NOMO-1 treated with DMSO at 0.1 percent for 48 hours (cell line): ENCODE measurements around the gene NFATC1.

Experiments used
- DNase-seq: peaks from one replicate; lab custom pipeline; 2025; ENCODE audit not compliant: unreplicated experiment; lab: John Stamatoyannopoulos, UW

NFATC1 gene

DNA sequence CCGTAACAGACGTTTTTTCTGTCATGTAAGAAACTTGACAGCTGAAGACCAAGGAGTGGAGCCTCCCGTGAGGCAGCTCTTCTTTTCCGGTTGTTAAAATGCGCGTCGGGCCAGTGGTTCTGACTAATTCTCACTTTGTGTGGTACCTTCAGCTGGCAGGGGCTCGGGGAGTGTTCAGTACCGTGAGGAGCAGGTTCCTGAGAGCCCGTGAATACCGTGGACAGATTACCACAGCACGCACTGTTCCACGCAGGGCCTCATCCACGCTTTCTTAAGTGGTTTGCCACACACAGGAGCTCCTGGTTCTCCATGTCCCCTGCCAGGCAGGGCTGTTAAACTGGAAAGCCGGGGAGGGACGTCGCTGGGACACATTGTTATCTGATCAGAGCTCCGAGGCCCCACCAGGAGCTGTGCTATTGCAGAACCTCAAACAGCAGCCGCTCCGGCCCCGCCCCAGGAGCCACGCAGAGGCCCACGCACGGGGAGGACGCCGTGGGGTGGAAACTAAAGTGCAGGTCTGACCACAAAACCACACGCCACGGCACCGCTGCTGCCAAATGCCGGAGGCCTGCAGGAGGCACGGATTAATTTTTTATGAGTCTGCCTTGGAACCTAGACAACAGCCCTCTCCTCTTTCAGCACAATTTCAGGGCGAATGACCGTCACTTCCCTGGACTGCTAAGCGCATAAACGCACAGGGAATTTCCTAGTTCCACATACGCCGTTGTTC lies 43.3 kb downstream of the NFATC1 start:
- DNase-seq = no peak

- DNase-seq = no peak
Measured at GRCh38 chr18:79439628-79440023, 43.9 kb downstream of the NFATC1 start.

DNA sequence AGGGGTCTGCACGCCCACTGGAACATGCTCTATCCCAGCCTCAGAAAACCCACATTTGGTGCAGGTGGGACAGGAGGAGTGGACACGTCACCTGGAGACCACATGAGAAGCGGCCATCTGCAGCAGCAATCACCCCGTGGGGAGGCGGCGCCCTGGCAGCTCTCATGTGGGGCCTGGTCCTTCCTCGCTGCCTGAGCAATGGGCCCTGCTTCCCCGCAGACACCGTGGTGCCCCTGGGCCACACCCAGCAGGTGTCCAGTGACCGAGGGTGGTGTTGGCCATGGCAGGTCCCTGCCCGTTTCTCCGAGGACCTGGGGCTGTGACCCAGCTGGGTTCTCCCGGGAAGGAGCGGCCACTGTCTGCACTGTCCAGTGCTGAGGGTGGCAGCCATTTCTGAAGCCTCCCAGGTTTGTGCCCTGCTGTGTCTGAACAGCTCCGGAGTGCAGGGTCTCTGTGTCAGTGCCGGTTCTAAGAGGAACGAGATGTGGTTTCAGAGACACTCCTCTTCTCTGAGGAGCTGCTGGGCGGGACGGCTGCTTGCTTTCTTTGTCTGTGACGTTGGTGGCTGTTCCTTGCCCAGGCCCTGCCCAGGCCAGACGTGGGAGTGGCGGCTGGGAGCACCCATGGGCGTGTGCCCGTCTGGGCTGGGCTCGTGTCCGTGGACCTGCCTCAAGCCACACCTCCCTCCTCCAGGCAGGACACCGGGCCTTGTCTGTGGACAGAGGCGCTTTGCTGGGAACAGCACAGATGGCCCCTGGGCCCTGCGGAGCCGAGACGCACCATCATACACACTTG lies 44.8 kb downstream of the NFATC1 start:
- no peak for DNase-seq

DNA sequence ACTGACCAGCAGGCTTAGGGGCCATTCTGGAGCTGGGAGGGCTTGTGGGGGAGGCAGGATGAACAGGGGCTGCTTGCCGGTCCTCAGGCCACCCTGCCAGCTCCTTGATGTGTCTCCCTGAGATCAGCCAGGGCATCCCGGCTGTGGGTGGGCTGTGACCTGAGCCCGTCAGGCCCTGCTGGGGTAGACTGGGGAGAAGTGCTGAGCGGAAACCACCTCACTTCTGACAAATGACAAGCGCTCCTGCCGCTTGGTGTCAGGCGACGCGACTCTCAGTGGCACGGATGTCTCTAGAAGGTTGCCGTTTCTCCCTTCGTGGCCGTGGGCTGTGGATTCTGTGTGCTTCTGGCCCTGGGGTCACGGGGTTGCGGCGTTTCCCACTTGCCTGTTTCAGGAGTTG lies 45.7 kb downstream of the NFATC1 start:
- DNase-seq = no peak

DNA sequence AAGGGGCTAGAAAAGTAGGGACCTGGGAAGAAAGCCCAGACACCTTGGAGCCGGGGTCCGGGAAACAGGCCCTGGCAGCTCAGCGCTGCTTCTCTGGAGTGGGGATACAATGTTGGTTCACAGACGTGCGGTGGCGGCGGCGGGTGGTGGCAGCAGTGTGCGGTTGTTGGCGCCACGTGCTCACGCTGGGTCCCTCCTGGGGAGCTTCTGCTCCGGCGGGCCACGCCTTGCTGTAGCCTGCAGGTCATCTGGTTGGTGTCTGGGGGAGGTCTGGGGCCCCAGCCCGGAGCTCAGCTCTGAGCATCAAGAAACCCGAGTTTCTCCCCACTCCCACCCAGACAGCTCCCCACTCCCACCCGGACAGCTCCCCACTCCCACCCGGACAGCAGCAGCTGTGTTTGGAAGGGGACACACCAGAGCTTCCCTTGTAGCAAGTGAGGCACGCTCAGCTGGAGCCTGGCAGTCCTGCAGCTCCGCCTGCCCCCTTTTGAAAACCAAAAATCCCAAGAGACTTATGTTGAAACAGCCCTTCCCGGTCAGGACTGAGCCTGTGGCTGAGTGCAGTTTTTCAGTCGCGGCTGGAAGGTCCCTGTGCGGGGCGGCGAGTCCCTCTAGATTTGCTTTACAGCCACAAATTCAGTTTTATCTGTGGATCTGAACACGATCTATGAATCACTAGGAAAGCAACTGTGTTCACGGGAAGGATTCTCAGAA lies 46.9 kb downstream of the NFATC1 start:
- DNase-seq = no peak

DNA sequence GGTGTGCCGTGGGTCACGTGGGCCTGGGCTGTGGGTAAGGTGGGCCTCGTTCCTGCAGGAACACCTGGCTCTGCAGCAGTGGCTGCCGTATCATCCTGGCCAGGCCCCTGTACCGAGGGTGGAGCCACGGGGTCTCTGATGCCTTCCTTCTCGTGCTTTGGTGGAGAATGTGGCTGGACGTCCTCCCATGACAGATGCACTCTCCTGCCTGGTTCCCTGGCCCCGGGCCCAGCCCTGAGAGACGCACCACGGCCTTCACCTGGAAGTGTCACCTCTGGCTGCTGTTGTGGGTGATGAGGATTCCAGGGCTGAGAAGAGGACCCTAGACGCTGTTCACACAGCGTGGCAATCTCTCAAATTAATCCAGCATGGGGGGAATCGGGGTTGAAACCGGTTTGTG lies 49.5 kb downstream of the NFATC1 start:
- DNase-seq = no peak

GRCh38 chr18:79445696-79446561 lies 50.2 kb downstream of the NFATC1 start:
- DNase-seq = no peak

GRCh38 chr18:79446931-79447330 lies 51.2 kb downstream of the NFATC1 start:
- DNase-seq = no peak

DNA sequence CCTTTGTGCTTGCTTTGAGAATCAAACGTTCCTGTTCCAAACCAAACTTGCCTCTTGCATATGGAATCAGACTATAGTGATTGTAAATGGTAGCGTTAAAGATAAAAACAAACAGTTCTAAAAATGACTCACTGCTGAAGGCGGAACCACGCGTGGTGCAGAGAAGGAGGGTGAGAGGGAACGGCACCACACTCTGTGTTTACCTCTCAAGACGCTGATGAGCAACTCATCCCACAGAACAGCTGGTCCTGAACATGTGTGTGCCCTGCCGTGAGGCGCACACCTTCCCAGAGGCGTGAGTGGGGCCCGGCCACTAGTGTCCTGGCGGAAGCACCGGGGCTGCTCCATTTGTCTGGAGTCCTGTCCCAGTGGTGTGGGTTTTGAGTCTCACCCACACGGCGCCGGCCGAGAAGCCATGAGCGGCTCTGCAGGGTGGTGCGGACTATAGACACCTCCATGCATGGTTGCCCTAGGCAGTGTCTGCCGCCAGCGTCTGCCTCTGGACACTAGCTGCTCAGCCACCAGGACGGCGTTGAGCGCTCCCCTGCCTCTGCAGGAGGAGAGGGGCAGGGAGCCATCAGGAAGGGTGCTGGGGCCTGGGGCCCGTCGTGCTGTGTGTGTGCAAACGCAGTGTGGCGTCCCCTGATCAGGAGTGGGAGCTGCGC lies 52.1 kb downstream of the NFATC1 start:
- DNase-seq = no peak

DNA sequence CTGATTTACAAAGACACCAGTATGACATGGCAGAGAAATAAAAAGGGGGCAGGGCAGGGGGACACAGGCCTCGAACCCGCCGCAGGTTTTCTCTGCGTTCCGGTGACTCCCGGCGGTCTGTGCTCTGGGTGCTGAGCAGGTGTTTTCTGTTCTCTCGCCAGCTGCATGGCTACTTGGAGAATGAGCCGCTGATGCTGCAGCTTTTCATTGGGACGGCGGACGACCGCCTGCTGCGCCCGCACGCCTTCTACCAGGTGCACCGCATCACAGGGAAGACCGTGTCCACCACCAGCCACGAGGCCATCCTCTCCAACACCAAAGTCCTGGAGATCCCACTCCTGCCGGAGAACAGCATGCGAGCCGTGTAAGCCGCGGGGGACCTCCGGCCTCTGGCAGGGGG lies 52.9 kb downstream of the NFATC1 start:
- DNase-seq = no peak

DNA sequence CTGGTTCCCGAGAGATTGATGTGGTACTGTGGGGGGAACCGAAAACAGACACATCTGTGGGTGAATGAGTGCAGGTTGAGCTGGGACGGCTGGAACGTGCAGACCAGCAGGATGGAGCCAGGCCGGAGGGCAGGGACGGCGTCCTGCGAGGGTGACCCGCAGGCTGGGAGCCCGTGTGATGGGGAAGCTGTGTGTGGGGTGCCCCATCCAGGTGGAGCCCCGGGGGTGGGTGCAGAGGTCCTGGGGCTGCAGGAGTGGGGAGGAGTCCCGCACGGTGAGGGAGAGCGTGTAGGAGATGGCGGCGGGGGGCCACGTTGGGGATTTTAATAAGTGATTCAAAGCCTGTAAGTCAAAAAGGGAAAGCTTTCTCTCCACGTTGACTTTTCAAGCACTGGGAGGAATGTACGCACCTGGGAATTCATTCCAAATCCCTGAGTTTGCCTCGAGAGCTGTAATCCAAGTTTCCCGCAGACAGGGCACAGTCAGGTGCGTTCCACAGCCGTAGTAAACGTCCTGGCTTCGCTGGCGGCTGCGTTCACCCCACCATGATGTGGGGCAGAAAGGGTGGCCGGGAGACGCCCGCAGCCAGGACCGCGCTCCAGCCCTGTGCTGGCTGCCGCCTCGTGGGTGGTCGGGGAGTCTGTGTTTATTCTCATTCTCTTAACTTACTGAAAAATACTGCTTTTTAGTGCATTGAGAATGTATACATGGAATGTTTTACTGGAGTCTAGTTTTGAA lies 54.0 kb downstream of the NFATC1 start:
- DNase-seq = no peak

GRCh38 chr18:79450289-79451080 lies 54.8 kb downstream of the NFATC1 start:
- no peak for DNase-seq

DNA sequence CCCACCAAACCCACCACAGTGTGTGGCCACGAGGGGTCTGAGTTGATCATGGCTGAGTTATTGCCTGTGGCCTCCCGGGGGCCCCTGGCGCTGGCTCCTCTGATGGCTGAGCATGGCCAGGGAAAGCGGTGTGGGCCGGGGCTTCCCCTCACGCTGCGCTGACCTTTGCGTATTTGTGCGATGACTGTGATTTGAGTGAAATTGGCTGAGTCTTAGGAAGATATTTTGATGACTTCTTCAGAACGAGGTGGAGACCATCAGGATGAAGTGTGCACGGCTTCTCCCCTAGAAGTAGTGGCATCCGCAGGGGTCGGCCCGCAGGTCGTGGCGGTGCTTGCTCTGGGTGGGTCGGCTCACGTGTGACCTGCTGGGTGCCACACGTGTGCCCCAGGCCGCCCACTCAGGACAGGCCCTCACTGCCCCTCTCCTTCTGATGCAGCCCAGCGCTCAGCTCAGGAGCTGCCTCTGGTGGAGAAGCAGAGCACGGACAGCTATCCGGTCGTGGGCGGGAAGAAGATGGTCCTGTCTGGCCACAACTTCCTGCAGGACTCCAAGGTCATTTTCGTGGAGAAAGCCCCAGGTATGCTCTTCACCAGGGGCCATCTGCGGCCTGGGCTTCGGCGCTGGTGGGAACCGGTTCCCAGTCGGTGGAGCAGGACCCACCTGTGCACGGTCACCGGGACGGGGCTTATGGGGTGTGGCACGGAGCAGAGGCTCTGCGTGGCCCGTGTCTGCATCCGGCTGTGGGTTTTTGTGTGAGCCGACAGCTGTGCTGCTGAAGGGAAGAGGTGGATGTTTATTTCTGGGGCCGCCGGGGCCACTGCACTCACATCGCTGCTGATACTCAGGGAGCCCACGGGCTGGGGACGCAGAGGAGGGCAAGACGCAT lies 55.8 kb downstream of the NFATC1 start:
- no peak for DNase-seq

DNA sequence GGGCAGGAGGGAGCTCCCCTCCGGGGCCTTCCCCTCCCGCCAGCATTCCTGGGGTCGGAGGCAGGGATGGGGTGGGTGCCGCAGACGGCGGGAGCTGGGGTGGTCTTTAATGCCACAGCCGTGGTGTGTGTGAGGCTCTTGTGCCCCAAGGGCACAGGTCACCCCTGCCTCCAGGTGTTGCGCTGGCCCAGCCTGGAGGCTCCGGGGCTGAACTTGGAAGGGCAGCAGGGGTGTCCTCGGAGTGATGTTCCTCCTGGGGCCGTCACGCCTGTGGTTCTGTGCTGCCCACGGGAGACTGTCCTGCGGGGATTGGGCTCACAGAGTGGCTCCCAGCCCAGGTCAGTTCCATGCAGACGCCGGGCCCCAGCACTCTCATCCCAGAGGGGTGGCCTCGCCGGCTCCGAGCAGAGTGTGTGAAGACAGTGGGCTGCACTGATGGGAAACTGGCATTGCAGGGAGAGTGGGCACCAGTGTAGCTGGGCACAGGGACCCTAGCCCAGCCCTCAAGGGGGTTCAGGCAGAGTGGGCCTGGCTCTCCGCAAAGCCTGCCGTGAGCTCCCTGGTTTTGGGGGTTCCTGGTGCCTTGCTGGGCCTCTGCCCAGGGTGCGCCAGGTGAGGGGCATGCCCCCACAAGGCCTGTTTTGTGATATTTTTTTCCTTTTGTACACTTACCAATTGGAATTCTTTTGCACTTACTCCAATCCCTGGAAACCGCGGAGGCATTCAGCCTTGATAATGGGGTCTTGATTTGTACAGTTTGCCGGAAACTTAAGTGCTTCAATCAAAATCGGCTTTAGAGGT lies 56.7 kb downstream of the NFATC1 start:
- no peak for DNase-seq

DNA sequence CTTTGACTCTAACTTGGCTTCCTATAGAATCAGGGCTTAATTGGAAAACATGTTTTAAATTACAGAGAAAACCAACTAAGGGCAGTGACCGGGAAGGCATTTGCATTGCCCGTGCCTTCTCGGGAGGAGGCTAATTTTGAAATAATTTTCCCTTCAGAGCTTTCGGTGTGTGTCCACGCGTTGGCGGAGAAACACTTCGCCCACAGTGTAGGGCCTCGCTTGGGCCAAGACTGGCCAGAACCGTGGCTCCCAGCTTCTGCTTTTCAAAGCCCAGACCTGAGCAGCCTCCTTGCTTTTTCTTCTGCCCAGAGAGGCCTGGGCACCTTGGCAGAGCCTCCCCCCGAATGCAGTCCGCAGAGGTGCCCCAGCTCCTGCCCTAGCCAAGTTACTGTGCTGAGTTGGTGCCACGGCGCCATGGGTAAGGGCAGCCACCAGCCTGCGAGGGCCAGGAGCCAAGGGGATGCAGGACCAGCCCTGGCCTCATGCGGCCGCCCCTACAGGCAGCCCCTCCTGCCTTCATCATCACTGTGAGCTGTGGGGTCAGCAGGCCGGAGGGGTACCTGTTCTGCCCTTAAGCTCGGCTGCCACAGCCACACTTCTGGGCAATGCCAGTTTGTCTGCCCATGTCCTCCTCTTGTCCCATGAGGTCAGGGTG lies 57.4 kb downstream of the NFATC1 start:
- no peak for DNase-seq

DNA sequence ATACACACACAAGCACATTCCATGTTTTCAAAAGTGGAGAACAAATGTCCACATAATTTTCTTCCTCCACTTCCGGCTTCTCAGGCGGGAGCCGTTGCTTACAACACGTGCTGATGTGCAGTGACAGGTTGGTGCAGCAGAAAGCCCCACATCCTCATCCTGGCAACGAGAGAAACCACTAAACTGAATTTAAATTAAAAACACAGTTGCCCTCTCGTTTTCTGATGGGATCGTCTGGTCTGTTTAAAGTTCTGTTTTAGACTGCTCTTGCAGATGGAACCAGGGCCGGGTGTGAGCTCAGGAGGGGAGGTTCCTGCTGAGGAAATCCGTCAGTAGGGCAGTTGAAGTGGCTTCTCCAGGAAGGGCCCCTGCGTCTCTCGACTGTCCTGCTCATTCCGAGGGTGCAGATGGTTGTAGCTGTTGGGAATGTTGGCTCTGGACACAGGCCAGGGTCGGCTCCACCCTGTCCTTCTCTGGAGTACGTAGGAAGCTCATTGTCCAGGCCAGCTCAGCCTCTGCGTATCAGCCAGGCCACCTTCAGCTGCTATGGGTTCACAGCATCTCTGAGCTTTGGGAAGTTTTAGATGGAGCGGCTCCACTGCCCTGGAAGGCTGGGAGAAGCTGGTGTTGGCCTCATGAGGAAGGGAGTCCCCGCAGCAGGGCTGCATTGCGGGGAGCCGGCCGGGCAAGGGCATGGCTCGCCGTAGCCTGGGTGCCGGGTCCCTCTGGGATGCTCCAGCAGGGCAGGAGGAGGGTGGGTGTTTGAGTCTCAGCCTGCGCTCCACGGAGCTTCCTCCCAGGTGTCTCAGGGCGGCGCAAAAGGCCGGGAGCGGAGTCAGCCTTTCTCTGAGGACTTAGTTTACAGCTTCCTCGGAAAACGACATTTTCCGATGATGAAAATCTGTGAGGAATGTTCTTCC lies 58.3 kb downstream of the NFATC1 start:
- DNase-seq = no peak
